Jurkat, Clone E6-1 (cell line): ENCODE measurements around the gene TSSK6.
A peak's percentile ranks its signal among the peaks of the same experiment; 100 is the strongest.

Experiments
- DNase-seq: peaks from one replicate; pipeline ENCODE4 v3.0.0-alpha.2; 2011; ENCODE audit warnings: low read depth, low spot score
- H3K4me3 ChIP-seq: 2 replicates; pipeline ENCODE4 v1.5.1; 2011; ENCODE audit warnings: mild to moderate bottlenecking, low read length, control low read depth, moderate library complexity

TSSK6 gene

GRCh38 chr19:19546751-19547162 lies 31.4 kb upstream of the TSSK6 start:
- no peak for DNase-seq
- H3K4me3 ChIP-seq: no peak overlapping the region

GRCh38 chr19:19545707-19546106 lies 30.4 kb upstream of the TSSK6 start:
- no peak overlapping the region for H3K4me3 ChIP-seq
- DNase-seq: no peak

GRCh38 chr19:19544954-19545591 lies 29.7 kb upstream of the TSSK6 start:
- H3K4me3 ChIP-seq: no peak overlapping the region
- DNase-seq: no peak

- no peak for DNase-seq
- no peak overlapping the region for H3K4me3 ChIP-seq
Observed at GRCh38 chr19:19544257-19544953, 29.1 kb upstream of the TSSK6 start.

- H3K4me3 ChIP-seq: no peak overlapping the region
Observed at GRCh38 chr19:19543640-19544039, 28.3 kb upstream of the TSSK6 start.

GRCh38 chr19:19543101-19543500 lies 27.8 kb upstream of the TSSK6 start:
- no peak overlapping the region for H3K4me3 ChIP-seq
- DNase-seq: no peak

More at GRCh38 chr19:19543640-19544039, 28.3 kb upstream of the TSSK6 start:
- DNase-seq: no peak

- no peak for DNase-seq
- no peak overlapping the region for H3K4me3 ChIP-seq
Observed at GRCh38 chr19:19542507-19542906, 27.2 kb upstream of the TSSK6 start.

- H3K4me3 ChIP-seq: no peak overlapping the region
- DNase-seq: no peak
Observed at GRCh38 chr19:19541616-19542015, 26.3 kb upstream of the TSSK6 start.

GRCh38 chr19:19540715-19541515 lies 25.6 kb upstream of the TSSK6 start:
- H3K4me3 ChIP-seq: no peak overlapping the region
- peak; percentile 20 for DNase-seq

GRCh38 chr19:19540064-19540714 lies 24.8 kb upstream of the TSSK6 start:
- H3K4me3 ChIP-seq: no peak overlapping the region
- DNase-seq: peak; percentile 26

GRCh38 chr19:19539698-19540063 lies 24.3 kb upstream of the TSSK6 start:
- no peak overlapping the region for H3K4me3 ChIP-seq
- DNase-seq: no peak

GRCh38 chr19:19538785-19539166 lies 23.4 kb upstream of the TSSK6 start:
- no peak for DNase-seq
- no peak overlapping the region for H3K4me3 ChIP-seq

- H3K4me3 ChIP-seq: no peak within 1 kb of the TSS
- DNase-seq: no peak
Observed at GRCh38 chr19:19538061-19538784, 22.9 kb upstream of the TSSK6 start, which contains the start of gene CILP2. TSS of gene CILP2 (plus strand) at chr19:19538265. CDS start at chr19:19538350, 85 bp downstream.

- DNase-seq: no peak
Observed at GRCh38 chr19:19537075-19538048, 22.0 kb upstream of the TSSK6 start.

GRCh38 chr19:19535311-19536191 lies 20.2 kb upstream of the TSSK6 start:
- no peak overlapping the region for H3K4me3 ChIP-seq
- no peak for DNase-seq

More at GRCh38 chr19:19537075-19538048, 22.0 kb upstream of the TSSK6 start:
- H3K4me3 ChIP-seq: no peak overlapping the region

GRCh38 chr19:19534556-19535265 lies 19.4 kb upstream of the TSSK6 start:
- H3K4me3 ChIP-seq: no peak overlapping the region
- DNase-seq: no peak
